CD4-positive, alpha-beta T cell treated with Interleukin-12 subunit alpha and Interleukin-12 subunit beta, for 1 hour (primary cell): ENCODE results near the gene SLC25A6.
"Not testable (repeated sequence)": the region's sequence is repeated elsewhere in the genome, so short reads cannot be mapped to it uniquely, and the experiment has no call there.

Experiments
- DNase-seq: peaks from one replicate; pipeline ENCODE4 v3.0.0-alpha.2; 2020

The SLC25A6 gene

DNA sequence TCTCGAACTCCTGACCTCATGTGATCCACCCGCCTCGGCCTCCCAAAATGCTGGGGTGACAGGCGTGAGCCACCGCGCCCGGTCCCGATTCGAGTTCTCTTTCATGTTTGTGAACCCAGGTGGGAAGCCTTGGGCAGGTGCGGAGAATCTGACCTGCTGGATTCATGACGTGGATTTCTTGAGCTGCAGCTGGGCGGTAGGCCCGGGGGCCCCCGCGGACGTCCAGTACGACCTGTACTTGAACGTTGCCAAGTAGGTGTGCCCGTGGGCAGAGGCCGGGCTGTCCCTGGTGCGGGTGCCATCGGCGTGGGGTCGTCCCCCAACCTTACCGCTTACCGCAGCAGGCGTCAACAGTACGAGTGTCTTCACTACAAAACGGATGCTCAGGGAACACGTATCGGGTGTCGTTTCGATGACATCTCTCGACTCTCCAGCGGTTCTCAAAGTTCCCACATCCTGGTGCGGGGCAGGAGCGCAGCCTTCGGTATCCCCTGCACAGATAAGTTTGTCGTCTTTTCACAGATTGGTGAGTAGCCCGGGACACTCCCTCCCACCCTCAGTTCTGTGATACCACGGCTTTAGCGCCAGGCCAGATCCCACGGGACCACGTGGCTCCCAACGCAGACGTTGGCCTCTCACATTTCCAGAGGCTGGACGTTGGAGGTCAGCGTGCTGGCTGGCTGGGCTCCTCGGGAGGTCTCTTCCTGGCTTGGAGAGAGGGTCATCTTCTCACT is 39.8 kb downstream of the SLC25A6 start:
- no peak for DNase-seq

GRCh38 chrX:1349606-1350005 is 42.3 kb downstream of the SLC25A6 start:
- not testable (repeated sequence) for DNase-seq

GRCh38 chrX:1341545-1342184 is 50.2 kb downstream of the SLC25A6 start:
- no peak for DNase-seq

DNA sequence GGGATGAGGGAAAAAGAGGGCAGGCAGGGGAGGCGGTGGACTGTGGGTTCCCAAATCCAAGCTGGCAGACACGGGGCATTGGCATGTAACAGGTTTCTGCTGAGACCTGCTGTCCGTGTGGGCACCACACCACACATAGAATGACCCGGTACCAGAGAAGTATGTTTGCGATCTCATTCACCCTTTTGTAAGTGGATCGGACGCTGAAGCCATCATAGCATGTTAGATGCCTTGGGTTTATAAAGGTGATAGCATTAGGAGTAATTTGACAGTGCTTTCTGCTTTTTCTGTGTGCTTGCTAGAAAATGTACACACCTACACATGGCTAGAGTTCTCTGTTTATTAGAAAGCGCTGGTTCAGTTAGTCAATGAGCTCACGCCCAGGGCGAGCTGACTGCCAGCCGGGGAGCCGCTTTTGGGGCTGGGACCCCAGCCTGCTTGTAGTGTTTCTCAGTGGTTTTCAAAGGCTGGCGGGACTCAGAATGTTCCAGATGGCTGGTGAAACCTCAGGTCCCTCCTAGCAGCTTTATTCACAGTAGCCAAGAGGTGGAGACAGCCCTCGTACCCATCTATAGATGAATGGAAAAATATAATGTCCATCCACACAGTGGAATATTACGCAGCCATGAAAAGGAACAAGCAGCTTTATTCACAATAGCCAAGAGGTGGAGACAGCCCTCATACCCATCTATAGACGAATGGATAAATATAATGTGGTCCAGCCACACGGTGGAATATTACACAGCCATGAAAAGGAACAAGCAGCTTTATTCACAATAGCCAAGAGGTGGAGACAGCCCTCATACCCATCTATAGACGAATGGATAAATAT is 54.7 kb downstream of the SLC25A6 start:
- no peak for DNase-seq

GRCh38 chrX:1336331-1336943 is 55.5 kb downstream of the SLC25A6 start, which contains the start of gene IL3RA:
IL3RA (plus strand) TSS chrX:1336785; CDS start chrX:1341766, 4,981 bp downstream.
- DNase-seq, result peak; percentile 33
